ENCODE results near the gene ABCC8.

GRCh38 chr11:17489751-17490150 is 13.1 kb upstream of the ABCC8 start:
- TF ChIP-seq CTCF (conservative IDR thresholded peaks at IDR 0.05 in 1 of 2, IDR thresholded peaks at IDR 0.05 in 1 of 2; ENCODE audit: extremely low read depth in 1 of 2, insufficient read depth in 1 of 2, low read depth in 1 of 2, low read length in 2 of 2): no peak
- no peak for TF ChIP-seq EZH2 (IDR thresholded peaks at IDR 0.05; ENCODE audit: borderline replicate concordance, low read length)

All from mammary epithelial cell (primary cell).